Measurements from ENCODE around the gene RABGGTA. TPM values are rescaled to one million over a fixed set of nuclear protein-coding genes. Genes with fewer than 3 reads are reported as not detected.
A peak's percentile ranks its signal among the peaks of the same experiment; 100 is the strongest.
"Not testable (repeated sequence)": the region's sequence is repeated elsewhere in the genome, so short reads cannot be mapped to it uniquely, and the experiment has no call there.

RABGGTA gene
- total RNA-seq, 1 donor from 2014 or later, result 54.9 TPM

- Histone ChIP-seq H3K4me1 (peaks cover 3 to 9% of the 10 kb centered on the region in 2 donors), H3K27ac (no peak overlapping the region), H3K9me3 (no peaks in the 10 kb centered on the region), H3K4me3 (no peak overlapping the region), H3K27me3 (no peaks in the 10 kb centered on the region), H3K36me3 (peaks cover 4 to 6% of the 10 kb centered on the region in 2 donors)
- no peak for DNase-seq (ENCODE audit: low spot score in 2 of 2)
- TF ChIP-seq CTCF (IDR thresholded peaks at IDR 0.05), result no peak
- intact Hi-C loops (cut with DNase I), result loop anchor here (5.0 kb wide), 1 partner anchor 78 kb away; the partner anchor contains the start of genes DHRS1 and NOP9
Measured at GRCh38 chr14:24219521-24219920, 51.9 kb downstream of the RABGGTA start.

GRCh38 chr14:24219080-24219479 lies 52.3 kb downstream of the RABGGTA start:
- Histone ChIP-seq H3K9me3 (no peaks in the 10 kb centered on the region), H3K27me3 (no peaks in the 10 kb centered on the region), H3K4me1 (peaks cover 3 to 14% of the 10 kb centered on the region in 2 donors), H3K4me3 (no peak overlapping the region), H3K27ac (no peak overlapping the region), H3K36me3 (peaks cover 4 to 6% of the 10 kb centered on the region in 2 donors)
- DNase-seq (ENCODE audit: low spot score in 2 of 2), result peak in 1 of 2 donors; percentile 22
- no peak for TF ChIP-seq CTCF (IDR thresholded peaks at IDR 0.05)
- intact Hi-C loops (cut with DNase I), result loop anchor here (5.0 kb wide), 1 partner anchor 78 kb away; the partner anchor contains the start of genes DHRS1 and NOP9

DNA sequence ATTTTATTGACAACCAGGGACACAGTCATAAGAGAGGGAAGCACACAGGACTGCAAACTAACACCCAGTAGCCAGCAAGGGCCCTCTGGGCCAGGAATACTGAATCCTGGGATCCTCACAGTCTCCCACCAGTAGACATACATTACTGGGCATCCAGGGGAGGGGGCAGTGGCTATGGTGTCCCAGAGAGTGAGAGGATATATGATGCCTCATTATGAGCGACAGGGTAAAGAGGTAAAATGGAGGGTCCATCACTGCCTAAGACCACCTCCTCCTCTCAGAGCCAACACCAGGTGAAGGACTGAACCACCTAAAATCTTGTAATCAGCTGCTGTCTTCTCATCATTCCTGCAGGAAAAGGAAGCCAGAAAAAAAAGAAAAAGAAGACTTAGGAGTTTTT lies 54.5 kb downstream of the RABGGTA start:
- H3K27me3 ChIP-seq; H3K36me3 ChIP-seq; H3K9me3 ChIP-seq; H3K4me3 ChIP-seq; DNase-seq (ENCODE audit: low spot score in 2 of 2): not testable (repeated sequence)
- H3K27ac ChIP-seq, result peak overlapping the region in 1 of 2 donors; percentile 93
- intact Hi-C loops (cut with DNase I), result loop anchor here (1.0 to 5.0 kb wide), 2 partner anchors 15 to 80 kb away; partner anchors contain the start of genes DHRS1, GMPR2, NEDD8 and NOP9
- H3K4me1 ChIP-seq, result peaks cover 3 to 25% of the 10 kb centered on the region in 2 donors

DNA sequence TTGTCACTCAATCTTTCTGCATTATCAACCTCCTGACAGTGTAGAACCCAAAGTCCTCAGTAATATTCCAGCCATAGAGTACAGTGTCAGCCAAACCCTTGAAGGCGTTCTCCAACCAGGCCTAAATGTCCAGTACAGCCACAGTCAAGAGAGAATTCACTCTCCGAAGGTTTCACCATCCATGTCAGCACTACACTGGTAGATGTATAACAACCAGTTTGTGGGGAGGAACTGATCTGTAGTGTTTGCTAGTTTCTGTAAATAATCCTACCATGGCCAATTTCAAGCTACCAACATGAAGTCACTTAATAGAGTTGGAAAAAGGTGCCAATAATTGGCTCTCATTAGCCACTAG lies 55.1 kb downstream of the RABGGTA start:
- TF ChIP-seq CTCF (IDR thresholded peaks at IDR 0.05), result no peak
- H3K27me3 ChIP-seq, result no peaks in the 10 kb centered on the region
- no peaks in the 10 kb centered on the region for H3K9me3 ChIP-seq
- no peak for DNase-seq (ENCODE audit: low spot score in 2 of 2)
- intact Hi-C loops (cut with DNase I), result loop anchor here (1.0 to 5.0 kb wide), 2 partner anchors 16 to 81 kb away; partner anchors contain the start of genes DHRS1, GMPR2, NEDD8 and NOP9
- H3K36me3 ChIP-seq, result peaks cover 4 to 9% of the 10 kb centered on the region in 2 donors
- peak overlapping the region in 1 of 2 donors; percentile 84 for H3K4me3 ChIP-seq
- H3K27ac ChIP-seq, result peak overlapping the region; percentile 87 to 93
- H3K4me1 ChIP-seq, result peaks cover 3 to 29% of the 10 kb centered on the region in 2 donors

Other genes with a start within 250 kb of the RABGGTA start
- not detected for gene CARMIL3, start 219.6 kb downstream of the RABGGTA start, total RNA-seq
- gene CPNE6, start 200.0 kb downstream of the RABGGTA start, total RNA-seq, result not detected
- gene PCK2, start 177.3 kb downstream of the RABGGTA start, total RNA-seq, result 26.1 TPM
- 52.3 TPM for gene DCAF11, start 156.8 kb downstream of the RABGGTA start, total RNA-seq
- not detected for gene NRL, start 156.6 kb downstream of the RABGGTA start, total RNA-seq
- not detected for gene FITM1, start 140.9 kb downstream of the RABGGTA start, total RNA-seq
- gene PSME1, start 135.4 kb downstream of the RABGGTA start, total RNA-seq, result 55.5 TPM
- 3.4 TPM for gene EMC9, start 130.0 kb downstream of the RABGGTA start, total RNA-seq
- gene PSME2, start 125.0 kb downstream of the RABGGTA start, total RNA-seq, result 100 TPM
- 182 TPM for gene RNF31, start 124.1 kb downstream of the RABGGTA start, total RNA-seq
- gene IRF9, start 110.3 kb downstream of the RABGGTA start, total RNA-seq, result 24.7 TPM
- gene REC8, start 99.5 kb downstream of the RABGGTA start, total RNA-seq, result 9.6 TPM
- 140 TPM for gene IPO4, start 82.8 kb downstream of the RABGGTA start, total RNA-seq
- 86.5 TPM for gene TM9SF1, start 76.2 kb downstream of the RABGGTA start, total RNA-seq
- gene TSSK4, start 65.9 kb downstream of the RABGGTA start, total RNA-seq, result not detected
- 27.0 TPM for gene CHMP4A, start 58.1 kb downstream of the RABGGTA start, total RNA-seq
- 58.8 TPM for gene MDP1, start 55.5 kb downstream of the RABGGTA start, total RNA-seq
- 72.8 TPM for gene NEDD8, start 39.2 kb downstream of the RABGGTA start, total RNA-seq
- 37.5 TPM for gene GMPR2, start 38.7 kb downstream of the RABGGTA start, total RNA-seq
- gene TINF2, start 29.0 kb downstream of the RABGGTA start, total RNA-seq, result 70.0 TPM
- gene TGM1, start 8.4 kb downstream of the RABGGTA start, total RNA-seq, result 1.7 TPM
- 100 TPM for gene DHRS1, start 28.2 kb upstream of the RABGGTA start, total RNA-seq
- gene NOP9, start 28.3 kb upstream of the RABGGTA start, total RNA-seq, result 33.5 TPM
- 72.8 TPM for gene CIDEB, start 36.4 kb upstream of the RABGGTA start, total RNA-seq
- gene LTB4R2, start 38.5 kb upstream of the RABGGTA start, total RNA-seq, result 3.0 TPM
- 3.6 TPM for gene LTB4R, start 39.9 kb upstream of the RABGGTA start, total RNA-seq
- gene ADCY4, start 63.5 kb upstream of the RABGGTA start, total RNA-seq, result 143 TPM
- gene RIPK3, start 68.4 kb upstream of the RABGGTA start, total RNA-seq, result 2.3 TPM
- gene NFATC4, start 96.6 kb upstream of the RABGGTA start, total RNA-seq, result 58.9 TPM
- 23.1 TPM for gene NYNRIN, start 127.4 kb upstream of the RABGGTA start, total RNA-seq
- 2.2 TPM for gene CBLN3, start 158.1 kb upstream of the RABGGTA start, total RNA-seq
- gene KHNYN, start 158.4 kb upstream of the RABGGTA start, total RNA-seq, result 70.4 TPM
- 98.3 TPM for gene SDR39U1, start 171.2 kb upstream of the RABGGTA start, total RNA-seq
- not detected for gene CMA1, start 236.7 kb upstream of the RABGGTA start, total RNA-seq